OCI-LY7 (cell line): ENCODE measurements around the gene TRMT10A.

Experiments
- CTCF ChIP-seq: fragments of 200-600 bp; sonication (generic); conservative IDR thresholded peaks from 2 replicates; pipeline ENCODE4 v1.5.1; 2014; ENCODE audit warnings: mild to moderate bottlenecking, antibody characterized with exemption, low read length, moderate library complexity, mixed read lengths
- EZH2phosphoT487 ChIP-seq: fragments of 200-600 bp; sonication (generic); IDR thresholded peaks from 2 replicates; pipeline ENCODE4 v1.6.1; 2018; ENCODE audit warnings: low read depth, borderline replicate concordance, mild to moderate bottlenecking, mixed run types, antibody characterized with exemption, low read length, moderate library complexity, mixed read lengths

- TF ChIP-seq CTCF (no peak), EZH2phosphoT487 (no peak)
These were observed 8.0 kb upstream of the TRMT10A start for GRCh38 chr4:99571883-99572282.
